ENCODE data around the gene TLCD3A. TPM values are rescaled to one million over a fixed set of nuclear protein-coding genes. Genes with fewer than 3 reads are reported as not detected.

TLCD3A gene
- total and polyA plus RNA-seq, 10 of the 15 experiments (the other 5 are each of a cell fraction or from before 2014, with no cell fraction given) = 2.9 to 29.7 (median 17.8) TPM

DNA sequence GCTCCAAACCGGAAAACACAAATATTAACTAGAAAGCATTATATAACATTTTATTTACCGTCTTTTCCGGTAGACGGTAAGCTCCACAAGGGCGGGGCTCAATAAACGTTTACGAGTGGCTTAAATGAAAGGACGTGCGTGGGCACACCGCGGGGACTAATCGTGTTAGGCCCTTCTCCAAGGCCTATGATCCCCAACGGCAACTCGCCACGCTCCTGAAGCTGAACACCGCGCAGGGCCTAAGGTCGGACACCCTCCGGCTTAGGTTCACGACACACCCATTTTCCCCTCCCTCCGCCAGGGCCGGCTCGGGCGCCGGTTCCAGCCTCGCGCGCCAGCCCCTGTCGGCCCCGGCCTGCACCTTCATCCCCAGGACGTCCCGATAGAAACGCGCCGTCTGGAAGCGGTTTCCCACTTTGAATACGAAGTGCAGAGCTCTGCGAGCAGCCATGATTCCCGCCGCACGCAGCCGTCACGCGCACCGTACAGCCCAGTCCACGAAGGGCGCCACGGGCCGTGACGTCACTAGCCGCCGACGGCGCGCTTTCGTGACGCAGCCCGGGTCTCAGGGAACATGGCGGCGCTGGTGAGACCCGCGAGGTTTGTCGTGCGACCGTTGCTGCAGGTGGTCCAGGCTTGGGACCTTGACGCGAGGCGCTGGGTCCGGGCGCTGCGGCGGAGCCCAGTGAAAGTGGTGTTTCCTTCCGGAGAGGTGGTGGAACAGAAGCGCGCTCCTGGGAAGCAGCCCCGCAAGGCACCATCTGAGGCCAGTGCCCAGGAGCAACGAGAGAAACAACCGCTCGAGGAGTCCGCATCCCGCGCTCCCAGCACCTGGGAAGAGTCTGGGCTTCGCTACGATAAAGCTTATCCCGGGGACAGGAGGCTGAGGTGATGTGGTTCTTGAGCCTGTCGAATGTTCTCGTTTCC lies 49.7 kb downstream of the TLCD3A start, which contains the start of the genes GLOD4 and MRM3 (continued):
- TF ChIP-seq, protein P1, sequence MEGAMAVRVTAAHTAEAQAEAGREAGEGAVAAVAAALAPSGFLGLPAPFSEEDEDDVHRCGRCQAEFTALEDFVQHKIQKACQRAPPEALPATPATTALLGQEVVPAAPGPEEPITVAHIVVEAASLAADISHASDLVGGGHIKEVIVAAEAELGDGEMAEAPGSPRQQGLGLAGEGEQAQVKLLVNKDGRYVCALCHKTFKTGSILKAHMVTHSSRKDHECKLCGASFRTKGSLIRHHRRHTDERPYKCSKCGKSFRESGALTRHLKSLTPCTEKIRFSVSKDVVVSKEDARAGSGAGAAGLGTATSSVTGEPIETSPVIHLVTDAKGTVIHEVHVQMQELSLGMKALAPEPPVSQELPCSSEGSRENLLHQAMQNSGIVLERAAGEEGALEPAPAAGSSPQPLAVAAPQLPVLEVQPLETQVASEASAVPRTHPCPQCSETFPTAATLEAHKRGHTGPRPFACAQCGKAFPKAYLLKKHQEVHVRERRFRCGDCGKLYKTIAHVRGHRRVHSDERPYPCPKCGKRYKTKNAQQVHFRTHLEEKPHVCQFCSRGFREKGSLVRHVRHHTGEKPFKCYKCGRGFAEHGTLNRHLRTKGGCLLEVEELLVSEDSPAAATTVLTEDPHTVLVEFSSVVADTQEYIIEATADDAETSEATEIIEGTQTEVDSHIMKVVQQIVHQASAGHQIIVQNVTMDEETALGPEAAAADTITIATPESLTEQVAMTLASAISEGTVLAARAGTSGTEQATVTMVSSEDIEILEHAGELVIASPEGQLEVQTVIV (IDR thresholded peaks at IDR 0.05; ENCODE audit: borderline replicate concordance, partially characterized antibody) = no peak
- peak; percentile 71 for TF ChIP-seq NR2F1 (conservative IDR thresholded peaks at IDR 0.05)
- TF ChIP-seq POLR2AphosphoS5 (IDR thresholded peaks at IDR 0.05; ENCODE audit: low read length) = peak; percentile 89
- peak; percentile 42; the same call in 1 of the 2 replicates for TF ChIP-seq ZNF592 (IDR thresholded peaks at IDR 0.05)
- TF ChIP-seq NRF1 (conservative IDR thresholded peaks at IDR 0.05; ENCODE audit: low read depth, low read length) = peak; percentile 29; the same call in 1 of the 2 replicates
- TF ChIP-seq TCF3 (IDR thresholded peaks at IDR 0.05; ENCODE audit: borderline replicate concordance, insufficient read depth, low read depth, low read length) = 0 out of 2 replicates have a peak, but pooled peaks have one; percentile 59
- no peak for TF ChIP-seq CHD4 (IDR thresholded peaks at IDR 0.05)
- peak; percentile 28 for TF ChIP-seq MEF2B (IDR thresholded peaks at IDR 0.05; ENCODE audit: partially characterized antibody, poor library complexity, severe bottlenecking)
- TF ChIP-seq, protein P2, sequence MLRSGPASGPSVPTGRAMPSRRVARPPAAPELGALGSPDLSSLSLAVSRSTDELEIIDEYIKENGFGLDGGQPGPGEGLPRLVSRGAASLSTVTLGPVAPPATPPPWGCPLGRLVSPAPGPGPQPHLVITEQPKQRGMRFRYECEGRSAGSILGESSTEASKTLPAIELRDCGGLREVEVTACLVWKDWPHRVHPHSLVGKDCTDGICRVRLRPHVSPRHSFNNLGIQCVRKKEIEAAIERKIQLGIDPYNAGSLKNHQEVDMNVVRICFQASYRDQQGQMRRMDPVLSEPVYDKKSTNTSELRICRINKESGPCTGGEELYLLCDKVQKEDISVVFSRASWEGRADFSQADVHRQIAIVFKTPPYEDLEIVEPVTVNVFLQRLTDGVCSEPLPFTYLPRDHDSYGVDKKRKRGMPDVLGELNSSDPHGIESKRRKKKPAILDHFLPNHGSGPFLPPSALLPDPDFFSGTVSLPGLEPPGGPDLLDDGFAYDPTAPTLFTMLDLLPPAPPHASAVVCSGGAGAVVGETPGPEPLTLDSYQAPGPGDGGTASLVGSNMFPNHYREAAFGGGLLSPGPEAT (IDR thresholded peaks at IDR 0.05; ENCODE audit: low read depth) = peak; percentile 100
- TF ChIP-seq CEBPZ (IDR thresholded peaks at IDR 0.05; ENCODE audit: low read depth, low read length) = peak; percentile 48; the same call in 1 of the 2 replicates
- no peak for TF ChIP-seq BCL11A (IDR thresholded peaks at IDR 0.05; ENCODE audit: low read depth, low read length)
- TF ChIP-seq BCLAF1 (IDR thresholded peaks at IDR 0.05) = no peak
